CD14-positive monocyte (primary cell): ENCODE data around the gene LARP1B. TPM values are rescaled to one million over a fixed set of nuclear protein-coding genes. Genes with fewer than 3 reads are reported as not detected.

Experiments
- DNase-seq, 3 donors: peaks; one replicate each; pipeline ENCODE4 v3.0.0-alpha.2; 2011 to 2022
- H2AFZ ChIP-seq: 2 replicates; pipeline ENCODE4 v1.6.0; 2012; ENCODE audit warnings: mild to moderate bottlenecking, low read depth, low read length, inconsistent platforms; ENCODE audit not compliant: insufficient read depth, poor library complexity, severe bottlenecking
- H3K27ac ChIP-seq, 2 donors: 1 replicate in 1 of 2; 2 replicates in 1 of 2; pipeline ENCODE4 v1.5.1; 2012 to 2013; ENCODE audit warnings: low read length in 2 of 2, control low read depth in 1 of 2, inconsistent platforms in 1 of 2, low read depth in 1 of 2, mild to moderate bottlenecking in 1 of 2
- H3K27me3 ChIP-seq, 2 donors: one replicate each; pipeline versions ENCODE4 v1.6.0 to v1.6.1; 2011 to 2013; ENCODE audit warnings: low read length in 2 of 2; ENCODE audit not compliant: control insufficient read depth in 2 of 2, insufficient read depth in 2 of 2
- H3K36me3 ChIP-seq, 2 donors: replicated peaks in 1 of 2; 1 replicate in 1 of 2; 2 replicates in 1 of 2; pipeline versions ENCODE4 v1.5.1 to v1.6.1; 2012 to 2013; ENCODE audit warnings: low read length in 2 of 2, control low read depth in 1 of 2, inconsistent platforms in 1 of 2, mild to moderate bottlenecking in 1 of 2; ENCODE audit not compliant: insufficient read depth in 2 of 2, control insufficient read depth in 1 of 2
- H3K4me1 ChIP-seq, 2 donors: 1 replicate in 1 of 2; 2 replicates in 1 of 2; pipeline versions ENCODE4 v1.5.1 to v1.6.1; 2012 to 2013; ENCODE audit warnings: low read length in 2 of 2, control low read depth in 1 of 2, inconsistent platforms in 1 of 2, mild to moderate bottlenecking in 1 of 2, moderate library complexity in 1 of 2; ENCODE audit not compliant: insufficient read depth in 2 of 2, control insufficient read depth in 1 of 2
- H3K4me2 ChIP-seq: replicated peaks from 2 replicates; pipeline ENCODE3; 2012; ENCODE audit warnings: low read length, moderate library complexity, mild to moderate bottlenecking; ENCODE audit not compliant: poor library complexity, severe bottlenecking; ENCODE audit errors: extremely low read depth
- H3K4me3 ChIP-seq, 3 experiments: fragments of 200-600 bp in 1 of 3; sonication (generic) in 1 of 3; replicated peaks in 1 of 3; 1 replicate in 2 of 3; 2 replicates in 1 of 3; pipeline ENCODE4 v1.5.1; 2011 to 2013; ENCODE audit warnings: low read length in 3 of 3, mild to moderate bottlenecking in 3 of 3, control low read depth in 2 of 3, low read depth in 2 of 3, inconsistent platforms in 1 of 3, moderate library complexity in 1 of 3
- H3K79me2 ChIP-seq: 2 replicates; pipeline ENCODE4 v1.6.0; 2012; ENCODE audit warnings: mild to moderate bottlenecking, control low read depth, inconsistent platforms, low read length, moderate library complexity; ENCODE audit not compliant: insufficient read depth
- H3K9ac ChIP-seq: 2 replicates; pipeline ENCODE4 v1.6.0; 2017; ENCODE audit warnings: low read length, mild to moderate bottlenecking; ENCODE audit not compliant: insufficient read depth, poor library complexity, severe bottlenecking
- H3K9me3 ChIP-seq, 2 donors: replicated peaks in 1 of 2; 1 replicate in 1 of 2; 2 replicates in 1 of 2; pipeline versions ENCODE4 v1.5.1 to v1.6.1; 2012 to 2013; ENCODE audit warnings: low read length in 2 of 2, control low read depth in 1 of 2; ENCODE audit not compliant: control insufficient read depth in 1 of 2, insufficient read depth in 1 of 2
- H4K20me1 ChIP-seq: 2 replicates; pipeline ENCODE4 v1.6.0; 2012; ENCODE audit warnings: mild to moderate bottlenecking, low read length, control low read depth, moderate library complexity; ENCODE audit not compliant: insufficient read depth
- H3K27ac Mint-ChIP-seq, 7 donors: one replicate each; pipeline ENCODE4 v1.8.0; 2020; ENCODE audit warnings: mild to moderate bottlenecking in 7 of 7, mixed read lengths in 7 of 7, moderate library complexity in 6 of 7, inconsistent platforms in 2 of 7
- H3K27me3 Mint-ChIP-seq, 3 donors: one replicate each; pipeline ENCODE4 v1.8.0; 2021 to 2022; ENCODE audit warnings: low read depth in 3 of 3, mild to moderate bottlenecking in 3 of 3, mixed read lengths in 3 of 3, moderate library complexity in 3 of 3, inconsistent platforms in 1 of 3
- H3K36me3 Mint-ChIP-seq, 2 donors: one replicate each; pipeline ENCODE4 v1.8.0; 2020; ENCODE audit warnings: mixed read lengths in 2 of 2, inconsistent platforms in 1 of 2, mild to moderate bottlenecking in 1 of 2
- H3K4me1 Mint-ChIP-seq: one replicate; pipeline ENCODE4 v1.8.0; 2020; ENCODE audit warnings: mild to moderate bottlenecking, mixed read lengths
- H3K4me3 Mint-ChIP-seq, 2 donors: one replicate each; pipeline ENCODE4 v1.8.0; 2020; ENCODE audit warnings: mild to moderate bottlenecking in 2 of 2, mixed read lengths in 2 of 2, moderate library complexity in 1 of 2
- H3K9me3 Mint-ChIP-seq, 7 donors: one replicate each; pipeline ENCODE4 v1.8.0; 2020 to 2022; ENCODE audit warnings: mixed read lengths in 7 of 7, mild to moderate bottlenecking in 6 of 7, moderate library complexity in 6 of 7, inconsistent platforms in 2 of 7
- CTCF ChIP-seq: fragments of 200-600 bp; IDR thresholded peaks from one replicate; pipeline ENCODE4 v1.8.0; 2022; ENCODE audit warnings: antibody characterized with exemption, mild to moderate bottlenecking
- WGBS: methylation state at CpG from one replicate; pipeline ENCODE4 v1.1.5; 2013; ENCODE audit warnings: missing lambda C conversion rate; ENCODE audit not compliant: insufficient coverage; 5-methylcytosine and 5-hydroxymethylcytosine counted together
- intact Hi-C, 2 donors: fragments of 100-400 bp; cut with micrococcal nuclease; formaldehyde crosslinking; loops; one replicate each; pipeline versions ENCODE4 v1.15.0 to v1.15.1; 2023
- polyA plus RNA-seq, 3 donors: library from polyadenylated mRNA; depleted of rRNA in 1 of 3; unstranded in 2 of 3; stranded (reverse) in 1 of 3; fragments of 300-500 nt in 2 of 3; fragments of >200 nt in 1 of 3; fragmentation: Illumina TruSeq in 2 of 3; gene quantifications; 1 replicate in 2 of 3; 2 replicates in 1 of 3; pipeline ENCODE4 v1.2.3, GENCODE V29; 2012 to 2021

LARP1B gene
- polyA plus RNA-seq, 3 donors, result 3.0 to 5.7 (median 3.7) TPM

DNA sequence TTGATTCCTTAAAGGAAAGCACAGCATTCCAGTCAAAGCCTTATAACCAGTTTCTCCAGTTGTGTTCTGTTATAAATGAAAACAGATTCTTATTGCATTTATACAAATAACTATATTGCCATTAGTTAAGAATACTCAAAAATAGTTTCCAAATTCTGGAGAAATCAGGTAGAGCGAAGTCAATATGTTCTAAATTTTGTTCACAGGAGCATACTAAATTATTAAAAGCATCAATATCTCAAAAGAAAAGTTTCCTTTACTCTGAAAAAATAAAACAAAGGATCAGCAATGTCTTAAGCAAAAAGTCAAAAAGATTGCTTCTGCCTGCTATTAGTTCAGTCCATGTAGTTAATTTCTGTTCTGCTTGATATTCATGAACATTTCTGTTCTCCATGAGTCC lies 186.8 kb downstream of the LARP1B start:
- Histone ChIP-seq H3K4me1 (no peaks in the 10 kb centered on the region), H3K4me2 (no peak overlapping the region), H3K4me3 (no peak overlapping the region), H3K36me3 (no peaks in the 10 kb centered on the region), H3K79me2 (no peaks in the 10 kb centered on the region), H4K20me1 (no peaks in the 10 kb centered on the region), H3K27me3 (no peaks in the 10 kb centered on the region), H3K9ac (no peak overlapping the region), H3K27ac (no peak overlapping the region), H3K9me3 (peaks cover 18 to 20% of the 10 kb centered on the region in 2 donors), H2AFZ (no peak overlapping the region)
- H3K27me3 Mint-ChIP-seq, result no peaks in the 10 kb centered on the region
- H3K4me3 Mint-ChIP-seq, result no peak overlapping the region
- TF ChIP-seq CTCF, result no peak
- no peaks in the 10 kb centered on the region for H3K4me1 Mint-ChIP-seq
- no peak for DNase-seq
- H3K36me3 Mint-ChIP-seq, result no peaks in the 10 kb centered on the region
- intact Hi-C loops, result no loop called here
- H3K9me3 Mint-ChIP-seq, result peaks cover 12 to 41% (median 28%) of the 10 kb centered on the region in 7 donors
- 100% methylated on average over 1 of the region's 1 CpG for WGBS
- no peak overlapping the region for H3K27ac Mint-ChIP-seq

- Histone ChIP-seq H3K4me2 (no peak overlapping the region), H3K79me2 (no peaks in the 10 kb centered on the region), H3K27me3 (no peaks in the 10 kb centered on the region), H3K36me3 (no peaks in the 10 kb centered on the region), H3K4me1 (no peaks in the 10 kb centered on the region), H2AFZ (no peak overlapping the region), H3K27ac (no peak overlapping the region), H3K4me3 (no peak overlapping the region), H3K9ac (no peak overlapping the region), H4K20me1 (no peaks in the 10 kb centered on the region), H3K9me3 (peaks cover 12 to 20% of the 10 kb centered on the region in 2 donors)
- Mint-ChIP-seq H3K9me3 (peaks cover 8 to 41% (median 24%) of the 10 kb centered on the region in 7 donors), H3K27me3 (peaks cover 0 to 5% (median 3%) of the 10 kb centered on the region in 3 donors), H3K4me3 (no peak overlapping the region), H3K4me1 (no peaks in the 10 kb centered on the region), H3K36me3 (no peaks in the 10 kb centered on the region), H3K27ac (no peak overlapping the region)
- no peak for DNase-seq
- 100% methylated on average over 1 of the region's 4 CpGs for WGBS
- no peak for TF ChIP-seq CTCF
- intact Hi-C loops, result no loop called here
Observed at GRCh38 chr4:128249787-128250668, 188.9 kb downstream of the LARP1B start.
